Ovary (tissue), 9 donors: ENCODE measurements around the gene PUS1. TPM values are rescaled to one million over a fixed set of nuclear protein-coding genes. Genes with fewer than 3 reads are reported as not detected.

Experiments
- DNase-seq, 5 donors: peaks; one replicate each; pipeline ENCODE4 v3.0.0-alpha.2; 2019 to 2020
- H3K27ac ChIP-seq, 2 donors: fragments of 200-600 bp; one replicate each; pipeline versions ENCODE4 v1.5.1 to v1.8.0; 2019 to 2022
- H3K27me3 ChIP-seq: fragments of 200-600 bp; one replicate; pipeline ENCODE4 v1.8.0; 2022
- H3K36me3 ChIP-seq: fragments of 200-600 bp; sonication (generic); one replicate; pipeline ENCODE4 v1.5.1; 2019
- H3K4me1 ChIP-seq: one replicate; pipeline ENCODE4 v1.8.1; 2013; ENCODE audit warnings: mild to moderate bottlenecking, moderate library complexity; ENCODE audit not compliant: insufficient read depth
- H3K4me3 ChIP-seq: fragments of 200-600 bp; sonication (generic); one replicate; pipeline ENCODE4 v1.5.1; 2017
- H3K9me3 ChIP-seq, 2 donors: fragments of 200-600 bp in 1 of 2; sonication (generic) in 1 of 2; one replicate each; pipeline versions ENCODE4 v1.5.1 to v1.8.1; 2013 to 2019; ENCODE audit warnings: mild to moderate bottlenecking in 1 of 2, moderate library complexity in 1 of 2
- CTCF ChIP-seq, 3 donors: fragments of 450-650 bp in 2 of 3; fragments of 200-600 bp in 1 of 3; IDR thresholded peaks; one replicate each; pipeline versions ENCODE4 v1.5.1 to v1.8.0; 2016 to 2022; ENCODE audit warnings: antibody characterized with exemption in 3 of 3, mild to moderate bottlenecking in 1 of 3
- EP300 ChIP-seq: sonication (generic); formaldehyde crosslinking; IDR thresholded peaks from one replicate; pipeline ENCODE4 v1.6.1; 2017; ENCODE audit warnings: antibody characterized with exemption
- POLR2A ChIP-seq: fragments of 450-650 bp; IDR thresholded peaks from one replicate; pipeline ENCODE4 v1.6.1; 2017; ENCODE audit warnings: antibody characterized with exemption, mild to moderate bottlenecking, moderate library complexity
- WGBS, 3 donors: extraction: QIAGEN DNeasy Blood & Tissue Kit in 1 of 3; methylation state at CpG; one replicate each; pipeline versions ENCODE4 v1.1.5 to v1.1.7; 2013 to 2017; 5-methylcytosine and 5-hydroxymethylcytosine counted together
- intact Hi-C, 4 donors: fragments of 100-400 bp; cut with DNase I; formaldehyde crosslinking; loops; one replicate each; pipeline versions ENCODE4 v1.11.0 to v1.15.1; 2022 to 2023
- polyA plus RNA-seq, 2 donors: library from polyadenylated mRNA; stranded (reverse); fragments of 200-250 nt in 1 of 2; fragments of 350-450 nt in 1 of 2; fragmentation: Illumina TruSeq in 1 of 2; extraction: RNeasy Lipid Tissue Mini Kit (QIAGEN cat#74804) in 1 of 2; gene quantifications; one replicate each; pipeline ENCODE4 v1.2.3, GENCODE V29; 2013 to 2014
- total RNA-seq, 7 donors: library from RNA; depleted of rRNA in 2 of 7; stranded (reverse); fragments of >200 nt in 2 of 7; fragmentation: NEBNext Ultra II Directional in 3 of 7; extraction: Animal tissue kit (Norgen Biotek cat#: 25700) in 3 of 7; gene quantifications; one replicate each; pipeline versions ENCODE4 v1.1.0 to v1.2.4, GENCODE V29; 2016 to 2023
- donor health status: DM: no; HTN: no; CAD: no; lungs with moderate emphysema.
- donor health status: DM: no; HTN: no; CAD: no.
- donor health status: Bipolar disorder and iron deficiency.
- donor health status: DM: yes; HTN: yes; CAD: no.
- donor health status: DM: no; HTN: no; CAD: no.
- donor health status: DM: yes; HTN: yes; CAD: no.

The PUS1 gene
- total and polyA plus RNA-seq, 9 donors, result 3.5 to 34.7 (median 15.9) TPM

- Histone ChIP-seq H3K27me3 (no peaks in the 10 kb centered on the region), H3K36me3 (no peaks in the 10 kb centered on the region), H3K9me3 (no peaks in the 10 kb centered on the region), H3K4me3 (no peak overlapping the region), H3K4me1 (peaks cover 2% of the 10 kb centered on the region), H3K27ac (no peak overlapping the region)
- intact Hi-C loops, result no loop called here
- WGBS, 3 donors, result 75 to 84% (median 80%) methylated on average over 30 to 35 of the region's 35 CpGs
- DNase-seq, result peak in 1 of 5 donors; percentile 30
- TF ChIP-seq CTCF (IDR thresholded peaks at IDR 0.05) (no peak), POLR2A (no peak), EP300 (no peak)
These were observed 7.9 kb upstream of the PUS1 start for GRCh38 chr12:131920902-131921840.

GRCh38 chr12:131921866-131922769 lies 7.0 kb upstream of the PUS1 start:
- H3K27ac ChIP-seq, result no peak overlapping the region
- DNase-seq, result peak in 1 of 5 donors; percentile 26
- no peaks in the 10 kb centered on the region for H3K27me3 ChIP-seq
- no peak overlapping the region for H3K4me3 ChIP-seq
- intact Hi-C loops, result no loop called here
- H3K9me3 ChIP-seq, result no peaks in the 10 kb centered on the region
- 65 to 75% (median 69%) methylated on average over 29 of the region's 29 CpGs for whole genome bisulfite sequencing, 3 donors
- TF ChIP-seq CTCF (IDR thresholded peaks at IDR 0.05) (no peak), POLR2A (no peak), EP300 (no peak)
- no peaks in the 10 kb centered on the region for H3K36me3 ChIP-seq
- peaks cover 2% of the 10 kb centered on the region for H3K4me1 ChIP-seq

- H3K4me1 ChIP-seq, result peaks cover 2% of the 10 kb centered on the region
- no peaks in the 10 kb centered on the region for H3K27me3 ChIP-seq
- no peak overlapping the region for H3K27ac ChIP-seq
- H3K36me3 ChIP-seq, result no peaks in the 10 kb centered on the region
- no peaks in the 10 kb centered on the region for H3K9me3 ChIP-seq
- WGBS, 3 donors, result 88 to 90% (median 89%) methylated on average over 13 of the region's 13 CpGs
- DNase-seq, result peak in 1 of 5 donors; percentile 20
- TF ChIP-seq POLR2A (no peak), CTCF (IDR thresholded peaks at IDR 0.05) (no peak), EP300 (no peak)
- no peak overlapping the region for H3K4me3 ChIP-seq
- intact Hi-C loops, result no loop called here
These were observed 6.3 kb upstream of the PUS1 start for GRCh38 chr12:131922772-131923171.

GRCh38 chr12:131923260-131923659 lies 5.8 kb upstream of the PUS1 start:
- H3K36me3 ChIP-seq, result no peaks in the 10 kb centered on the region
- intact Hi-C loops, result no loop called here
- WGBS, 3 donors, result 72 to 81% (median 76%) methylated on average over 11 of the region's 11 CpGs
- DNase-seq, result peak in 1 of 5 donors; percentile 21
- peaks cover 2% of the 10 kb centered on the region for H3K4me1 ChIP-seq
- H3K9me3 ChIP-seq, result no peaks in the 10 kb centered on the region
- H3K4me3 ChIP-seq, result no peak overlapping the region
- TF ChIP-seq EP300, result no peak
- no peak for TF ChIP-seq POLR2A
- no peak for TF ChIP-seq CTCF (IDR thresholded peaks at IDR 0.05)
- H3K27me3 ChIP-seq, result no peaks in the 10 kb centered on the region
- no peak overlapping the region for H3K27ac ChIP-seq
